Dendritic cell treated with granulocyte-macrophage colony-stimulating factor and Interleukin-4, amounts not matched to agents 40 ng/mL and 50 ng/mL, for 4 days (primary cell): ENCODE data around the gene RCOR1.
"Not testable (repeated sequence)": the region's sequence is repeated elsewhere in the genome, so short reads cannot be mapped to it uniquely, and the experiment has no call there.

Source experiments
- H3K27ac Mint-ChIP-seq: one replicate; pipeline ENCODE4 v1.8.0; 2022; ENCODE audit warnings: mild to moderate bottlenecking, mixed read lengths
- H3K27me3 Mint-ChIP-seq: one replicate; pipeline ENCODE4 v1.8.0; 2022; ENCODE audit warnings: mild to moderate bottlenecking, mixed read lengths
- H3K36me3 Mint-ChIP-seq: one replicate; pipeline ENCODE4 v1.8.0; 2022; ENCODE audit warnings: low read depth, mixed read lengths
- H3K4me1 Mint-ChIP-seq: one replicate; pipeline ENCODE4 v1.8.0; 2022; ENCODE audit warnings: low read depth, mixed read lengths
- H3K4me3 Mint-ChIP-seq: one replicate; pipeline ENCODE4 v1.8.0; 2022; ENCODE audit warnings: mild to moderate bottlenecking, moderate library complexity, mixed read lengths
- H3K9me3 Mint-ChIP-seq: one replicate; pipeline ENCODE4 v1.8.0; 2022; ENCODE audit warnings: mixed read lengths
- intact Hi-C: fragments of 100-400 bp; cut with micrococcal nuclease; formaldehyde crosslinking; loops from one replicate; pipeline ENCODE4 v1.15.0; 2022

RCOR1 gene

DNA sequence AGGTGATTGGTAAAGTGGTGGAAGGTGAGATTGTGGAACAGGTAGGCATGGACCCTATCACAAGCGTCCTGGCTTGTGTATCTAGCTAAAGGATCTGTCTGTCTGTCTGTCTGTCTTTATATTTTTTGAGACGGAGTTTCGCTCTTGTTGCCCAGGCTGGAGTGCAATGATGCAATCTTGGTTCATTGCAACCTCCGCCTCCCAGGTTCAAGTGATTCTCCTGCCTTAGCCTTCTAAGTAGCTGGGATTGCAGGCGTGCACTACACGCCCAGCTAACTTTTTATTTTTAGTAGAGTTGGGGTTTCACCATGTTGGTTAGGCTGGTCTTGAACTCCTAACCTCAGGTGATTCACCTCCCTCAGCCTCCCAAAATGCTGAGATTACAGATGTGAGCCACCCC lies 26.6 kb downstream of the RCOR1 start:
- intact Hi-C loops, H3K9me3 Mint-ChIP-seq, H3K27me3 Mint-ChIP-seq, H3K27ac Mint-ChIP-seq, H3K4me3 Mint-ChIP-seq: not testable (repeated sequence)
- Mint-ChIP-seq H3K36me3 (peaks cover 11% of the 10 kb centered on the region), H3K4me1 (peaks cover 69% of the 10 kb centered on the region)

DNA sequence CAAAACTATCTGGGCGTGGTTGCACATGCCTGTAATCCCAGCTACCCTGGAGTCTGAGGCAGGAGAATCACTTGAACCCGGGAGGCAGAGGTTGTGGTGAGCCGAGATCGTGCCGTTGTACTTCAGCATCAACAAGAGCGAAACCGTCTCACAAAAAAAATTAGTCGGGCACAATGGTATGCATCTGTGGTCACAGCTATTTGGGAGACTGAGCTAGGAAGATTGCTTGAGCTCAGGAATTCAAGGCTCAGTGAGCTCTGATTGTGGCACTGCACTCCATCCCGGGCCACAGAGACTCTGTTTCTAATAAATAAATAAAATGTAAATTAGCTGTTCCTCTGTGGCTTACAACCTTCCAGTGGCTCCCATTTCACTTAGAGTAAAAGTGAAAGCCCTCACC lies 28.0 kb downstream of the RCOR1 start:
- intact Hi-C loops: no loop called here
- H3K4me1 Mint-ChIP-seq: peaks cover 75% of the 10 kb centered on the region

DNA sequence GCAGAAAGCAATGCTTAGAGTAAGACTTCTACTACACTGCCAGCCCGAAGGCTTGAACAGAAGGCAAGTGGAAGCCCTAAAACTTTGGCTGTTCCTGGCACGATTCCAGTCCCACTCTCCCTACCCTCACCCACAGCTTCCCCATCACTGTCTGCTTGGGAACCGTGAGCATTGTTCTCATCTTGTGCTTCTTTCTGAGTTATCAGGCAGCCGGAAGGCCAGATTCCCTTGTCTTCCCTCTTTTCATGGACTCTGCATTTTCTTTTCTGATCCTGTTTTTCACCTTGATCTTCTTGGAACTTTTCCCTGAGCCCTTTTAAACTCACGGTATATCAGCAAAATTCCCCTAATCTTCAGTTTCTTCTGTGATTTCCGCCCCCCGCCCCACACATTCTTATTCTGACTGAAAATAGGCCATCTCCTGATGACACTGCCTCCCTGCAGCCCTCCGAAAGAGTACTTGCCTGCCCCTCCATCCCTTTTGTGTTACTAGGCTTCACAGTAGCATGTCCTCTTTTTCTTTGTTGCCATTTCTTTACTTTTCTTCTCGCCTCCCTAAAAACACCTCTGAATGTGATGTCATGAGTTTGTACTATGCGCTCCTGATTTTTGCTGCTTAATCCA lies 29.9 kb downstream of the RCOR1 start:
- intact Hi-C loops: no loop called here
- peak overlapping the region; percentile 58 for H3K27ac Mint-ChIP-seq
- H3K4me1 Mint-ChIP-seq: peaks cover 79% of the 10 kb centered on the region
- peaks cover 12% of the 10 kb centered on the region for H3K36me3 Mint-ChIP-seq
- H3K4me3 Mint-ChIP-seq: peak overlapping the region; percentile 11
- no peaks in the 10 kb centered on the region for H3K27me3 Mint-ChIP-seq
- no peaks in the 10 kb centered on the region for H3K9me3 Mint-ChIP-seq

More for the DNA sequence above, 28.0 kb downstream of the RCOR1 start:
- Mint-ChIP-seq H3K4me3 (no peak overlapping the region), H3K27me3 (no peaks in the 10 kb centered on the region), H3K27ac (no peak overlapping the region), H3K36me3 (peaks cover 11% of the 10 kb centered on the region), H3K9me3 (no peaks in the 10 kb centered on the region)

DNA sequence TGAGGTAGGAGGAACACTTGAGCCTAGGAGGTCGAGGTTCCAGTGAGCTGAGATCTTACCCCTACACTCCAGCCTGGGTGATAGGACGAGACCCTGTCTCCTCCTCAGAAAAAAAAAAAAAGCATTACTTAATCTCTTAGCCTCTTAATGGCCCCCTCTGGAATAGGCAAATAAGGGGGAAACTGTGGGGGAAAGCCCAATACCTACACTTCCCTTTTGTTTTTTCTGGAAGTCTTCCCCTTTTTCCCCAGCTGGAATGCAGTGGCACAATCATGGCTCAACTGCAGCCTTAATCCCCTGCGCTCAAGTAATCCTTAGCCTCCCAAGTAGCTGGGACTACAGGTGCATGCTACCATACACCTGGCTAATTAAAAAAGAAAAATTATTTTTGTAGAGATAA lies 32.2 kb downstream of the RCOR1 start:
- H3K27ac Mint-ChIP-seq: no peak overlapping the region
- intact Hi-C loops: loop anchor here (5.0 kb wide), 1 partner anchor 32 kb away; the partner anchor contains the start of gene RCOR1
- H3K9me3 Mint-ChIP-seq: no peaks in the 10 kb centered on the region
- peaks cover 84% of the 10 kb centered on the region for H3K4me1 Mint-ChIP-seq
- H3K36me3 Mint-ChIP-seq: peaks cover 24% of the 10 kb centered on the region
- no peak overlapping the region for H3K4me3 Mint-ChIP-seq
- H3K27me3 Mint-ChIP-seq: no peaks in the 10 kb centered on the region

DNA sequence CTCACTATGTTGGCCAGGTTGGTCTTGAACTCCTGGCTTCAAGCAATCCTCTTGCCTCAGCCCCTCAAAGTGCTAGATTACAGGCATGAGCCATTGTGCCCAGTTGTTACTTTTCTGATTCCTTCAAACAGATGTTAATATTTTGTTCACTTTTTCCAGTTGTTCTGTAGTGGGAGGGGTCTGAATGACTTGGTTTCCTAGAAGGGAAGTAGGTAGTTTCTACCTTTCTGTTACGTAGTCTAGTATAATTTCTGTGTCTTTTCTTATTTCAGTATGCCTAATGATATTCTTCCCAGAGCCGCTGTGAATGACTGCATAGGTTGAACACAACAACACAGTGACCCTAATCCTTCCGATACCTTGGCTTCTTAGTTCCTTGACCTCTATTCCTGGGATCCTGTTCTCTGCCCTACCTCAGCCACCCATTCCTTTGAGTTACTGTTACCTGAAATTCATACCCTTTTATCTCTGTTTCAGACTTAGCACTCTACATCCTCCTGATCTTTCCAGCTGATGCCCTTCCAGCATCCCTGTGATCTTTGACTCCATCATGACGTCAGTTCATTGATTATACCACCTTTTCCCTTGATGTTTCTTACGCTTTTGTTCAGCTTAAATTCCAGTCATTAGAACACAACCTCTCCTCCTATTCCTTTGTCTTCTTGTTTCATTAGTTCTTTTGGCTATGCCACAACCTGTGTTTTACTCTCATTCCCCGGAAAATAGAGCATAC lies 33.3 kb downstream of the RCOR1 start:
- intact Hi-C loops: loop anchor here (5.0 kb wide), 1 partner anchor 33 kb away; the partner anchor contains the start of gene RCOR1
- Mint-ChIP-seq H3K4me1 (peaks cover 84% of the 10 kb centered on the region), H3K4me3 (no peak overlapping the region), H3K36me3 (peaks cover 25% of the 10 kb centered on the region), H3K27me3 (no peaks in the 10 kb centered on the region), H3K27ac (peak overlapping the region; percentile 4), H3K9me3 (no peaks in the 10 kb centered on the region)

DNA sequence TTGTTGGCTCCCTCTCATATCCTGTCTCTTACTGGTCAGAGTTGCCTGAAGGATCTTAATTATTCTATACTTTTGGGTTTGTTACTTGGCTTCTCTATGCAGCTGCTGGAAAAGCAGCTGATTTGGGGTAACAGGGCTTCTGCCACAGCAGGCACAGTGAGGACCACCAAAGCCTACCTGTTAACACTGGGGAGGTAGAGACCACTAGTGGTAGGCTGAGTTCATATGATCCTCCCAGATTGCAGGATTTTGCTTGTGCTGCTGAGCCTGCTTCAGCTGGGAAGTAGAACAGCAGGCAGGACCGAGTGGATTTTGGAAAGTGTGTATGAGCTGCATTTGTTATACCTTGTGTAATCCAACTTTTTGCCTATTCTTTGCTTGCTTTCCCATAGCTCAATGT lies 34.1 kb downstream of the RCOR1 start:
- no peaks in the 10 kb centered on the region for H3K9me3 Mint-ChIP-seq
- H3K27me3 Mint-ChIP-seq: no peaks in the 10 kb centered on the region
- intact Hi-C loops: loop anchor here (5.0 kb wide), 1 partner anchor 34 kb away; the partner anchor contains the start of gene RCOR1
- H3K4me1 Mint-ChIP-seq: peaks cover 82% of the 10 kb centered on the region
- H3K4me3 Mint-ChIP-seq: no peak overlapping the region
- peaks cover 30% of the 10 kb centered on the region for H3K36me3 Mint-ChIP-seq
- no peak overlapping the region for H3K27ac Mint-ChIP-seq

DNA sequence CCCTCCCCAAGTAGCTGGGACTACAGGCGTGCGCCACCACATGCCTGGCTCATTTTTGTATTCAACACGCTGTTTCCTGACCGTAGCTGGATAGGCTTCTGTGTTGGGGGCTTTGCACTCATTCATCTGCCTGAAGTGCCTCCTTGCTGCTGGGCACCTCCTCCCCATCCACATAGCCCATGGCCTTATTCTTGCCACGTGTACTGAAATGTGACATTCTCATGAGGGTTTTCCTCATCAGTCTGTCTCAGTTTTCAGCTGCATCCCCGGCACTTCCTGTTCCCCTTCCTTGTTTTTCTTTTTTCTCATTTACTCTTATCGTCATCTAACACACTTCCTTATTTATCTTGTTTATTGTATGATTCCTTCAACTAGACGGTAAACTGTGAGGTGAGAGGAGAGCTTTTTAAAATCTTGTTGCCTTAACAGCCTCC lies 36.6 kb downstream of the RCOR1 start:
- peak overlapping the region; percentile 62 for H3K27ac Mint-ChIP-seq

DNA sequence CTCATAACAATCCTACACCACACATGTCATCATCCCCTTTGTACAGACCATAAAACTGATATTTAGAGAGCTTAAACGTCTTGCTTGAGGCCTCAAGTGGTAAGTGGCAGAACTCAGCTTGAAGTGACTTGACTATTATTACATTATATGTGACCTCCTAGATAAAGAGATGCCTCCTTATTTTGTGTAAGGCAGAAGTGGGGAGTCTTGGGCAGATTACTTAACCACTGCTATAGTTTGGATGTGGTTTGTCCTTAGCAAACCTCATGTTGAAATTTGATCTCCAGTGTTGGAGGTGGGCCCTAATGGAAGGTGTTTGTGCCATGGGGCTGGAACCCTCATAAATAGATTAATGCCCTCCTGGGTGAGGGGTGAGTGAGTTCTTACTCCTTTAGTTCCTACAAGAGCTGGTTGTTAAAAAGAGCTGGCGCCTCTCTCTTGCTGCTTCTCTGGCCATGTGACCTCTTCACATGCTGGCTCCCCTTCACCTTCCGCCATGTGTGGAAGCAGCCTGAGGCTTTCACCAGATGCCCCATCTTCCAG lies 37.4 kb downstream of the RCOR1 start:
- intact Hi-C loops: loop anchor here (5.0 kb wide), 1 partner anchor 38 kb away; the partner anchor contains the start of gene RCOR1
- Mint-ChIP-seq H3K27me3 (no peaks in the 10 kb centered on the region), H3K27ac (no peak overlapping the region), H3K4me1 (peaks cover 65% of the 10 kb centered on the region), H3K36me3 (peaks cover 45% of the 10 kb centered on the region), H3K9me3 (no peaks in the 10 kb centered on the region), H3K4me3 (no peak overlapping the region)

More for the DNA sequence above, 36.6 kb downstream of the RCOR1 start:
- peaks cover 45% of the 10 kb centered on the region for H3K36me3 Mint-ChIP-seq
- H3K4me1 Mint-ChIP-seq: peaks cover 70% of the 10 kb centered on the region
- H3K27me3 Mint-ChIP-seq: no peaks in the 10 kb centered on the region
- H3K4me3 Mint-ChIP-seq: peak overlapping the region; percentile 24
- intact Hi-C loops: loop anchor here (5.0 kb wide), 1 partner anchor 37 kb away; the partner anchor contains the start of gene RCOR1
- H3K9me3 Mint-ChIP-seq: no peaks in the 10 kb centered on the region

DNA sequence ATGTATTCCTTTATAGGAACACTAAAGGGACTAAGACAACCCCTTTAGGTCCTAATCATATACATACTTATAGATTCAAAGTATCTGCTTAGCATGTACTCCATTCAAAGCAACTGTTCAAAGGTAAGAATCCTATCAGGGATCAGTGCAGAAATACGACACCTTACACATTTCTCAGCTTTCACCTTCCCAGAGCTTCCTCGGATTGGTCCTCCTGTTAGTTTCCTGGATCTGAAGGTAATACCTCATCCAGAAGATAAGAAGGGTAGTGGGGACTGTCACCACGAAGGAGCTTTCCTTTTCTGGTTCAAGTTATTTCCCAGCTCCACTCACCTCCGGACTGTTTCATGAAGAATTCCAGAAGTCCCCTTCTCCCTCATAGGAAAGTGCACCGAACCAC lies 38.0 kb downstream of the RCOR1 start:
- Mint-ChIP-seq H3K36me3 (peaks cover 45% of the 10 kb centered on the region), H3K27ac (no peak overlapping the region), H3K9me3 (no peaks in the 10 kb centered on the region), H3K4me3 (no peak overlapping the region), H3K4me1 (peaks cover 64% of the 10 kb centered on the region), H3K27me3 (no peaks in the 10 kb centered on the region)
- intact Hi-C loops: no loop called here

DNA sequence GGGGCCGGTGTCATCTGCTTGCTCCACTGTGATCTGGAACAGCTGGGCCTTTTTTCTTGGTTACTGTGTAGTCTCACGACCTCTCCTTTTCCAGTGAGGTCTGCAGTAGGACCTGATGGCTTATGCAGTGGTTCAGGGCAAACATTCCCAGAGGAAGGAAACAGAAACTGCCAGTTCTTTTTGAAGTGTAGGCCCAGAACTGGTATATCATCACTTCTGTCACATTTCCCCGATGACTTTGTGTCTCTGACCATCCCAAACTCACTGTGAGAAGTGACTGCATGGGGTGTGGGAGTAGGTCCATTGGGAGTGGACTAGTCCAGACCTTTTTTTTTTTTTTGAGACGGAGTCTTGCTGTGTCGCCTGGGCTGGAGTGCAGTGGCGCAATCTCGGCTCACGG lies 38.4 kb downstream of the RCOR1 start:
- peaks cover 60% of the 10 kb centered on the region for H3K4me1 Mint-ChIP-seq
- no peak overlapping the region for H3K27ac Mint-ChIP-seq
- intact Hi-C loops: no loop called here
- H3K4me3 Mint-ChIP-seq: no peak overlapping the region
- H3K9me3 Mint-ChIP-seq: no peaks in the 10 kb centered on the region
- no peaks in the 10 kb centered on the region for H3K27me3 Mint-ChIP-seq
- H3K36me3 Mint-ChIP-seq: peaks cover 42% of the 10 kb centered on the region

DNA sequence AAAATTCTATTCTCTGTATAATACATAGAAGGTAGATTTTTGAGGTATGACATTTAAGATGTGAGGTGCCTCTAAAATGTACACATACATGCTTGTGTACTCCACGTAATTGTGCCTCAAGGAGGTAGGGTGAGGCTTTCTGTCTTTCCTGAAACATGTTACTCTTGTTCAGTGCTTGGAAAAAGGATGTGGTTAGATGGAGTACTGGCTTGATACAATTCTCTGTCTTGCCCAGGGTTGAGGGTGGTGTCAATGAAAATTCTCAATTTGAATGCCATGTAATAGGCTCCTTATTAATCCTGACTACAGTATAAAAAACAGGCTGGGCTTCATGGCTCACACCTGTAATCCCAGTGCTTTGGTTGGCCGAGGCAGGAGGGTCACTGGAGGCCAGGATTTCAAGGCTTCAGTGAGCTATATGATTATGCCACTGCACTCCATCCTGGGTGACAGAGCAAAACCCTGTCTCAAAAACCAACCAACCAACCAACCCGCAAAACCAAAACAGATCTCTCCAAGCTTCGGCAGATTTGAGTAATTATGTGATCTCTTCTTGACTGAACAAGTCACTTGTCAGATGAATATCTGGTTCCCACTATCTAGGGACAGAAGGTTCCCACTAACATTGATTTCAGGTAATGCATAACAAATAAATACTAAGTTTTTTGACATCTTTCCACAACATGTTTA lies 41.6 kb downstream of the RCOR1 start:
- Mint-ChIP-seq H3K36me3 (peaks cover 30% of the 10 kb centered on the region), H3K27me3 (no peaks in the 10 kb centered on the region), H3K4me1 (peaks cover 41% of the 10 kb centered on the region), H3K9me3 (no peaks in the 10 kb centered on the region), H3K27ac (no peak overlapping the region), H3K4me3 (no peak overlapping the region)
- intact Hi-C loops: no loop called here

DNA sequence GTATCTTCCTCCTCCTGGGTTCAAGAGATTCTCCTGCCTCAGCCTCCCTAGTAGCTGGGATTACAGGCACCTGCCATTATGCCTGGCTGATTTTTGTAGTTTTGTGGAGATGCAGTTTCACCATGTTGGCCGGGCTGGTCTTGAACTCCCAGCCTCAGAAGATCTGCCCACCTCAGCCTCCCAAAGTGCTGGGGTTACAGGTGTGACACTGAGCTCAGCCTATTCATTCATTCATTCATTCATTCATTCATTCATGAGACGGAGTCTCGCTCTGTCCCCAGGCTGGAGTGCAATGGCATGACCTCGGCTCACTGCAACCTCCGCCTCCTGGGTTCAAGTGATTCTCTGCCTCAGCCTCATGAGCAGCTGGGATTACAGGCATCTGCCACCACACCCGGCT lies 47.2 kb downstream of the RCOR1 start:
- H3K27ac Mint-ChIP-seq, intact Hi-C loops, H3K4me3 Mint-ChIP-seq, H3K9me3 Mint-ChIP-seq, H3K27me3 Mint-ChIP-seq: not testable (repeated sequence)
- Mint-ChIP-seq H3K4me1 (peaks cover 63% of the 10 kb centered on the region), H3K36me3 (peaks cover 12% of the 10 kb centered on the region)

DNA sequence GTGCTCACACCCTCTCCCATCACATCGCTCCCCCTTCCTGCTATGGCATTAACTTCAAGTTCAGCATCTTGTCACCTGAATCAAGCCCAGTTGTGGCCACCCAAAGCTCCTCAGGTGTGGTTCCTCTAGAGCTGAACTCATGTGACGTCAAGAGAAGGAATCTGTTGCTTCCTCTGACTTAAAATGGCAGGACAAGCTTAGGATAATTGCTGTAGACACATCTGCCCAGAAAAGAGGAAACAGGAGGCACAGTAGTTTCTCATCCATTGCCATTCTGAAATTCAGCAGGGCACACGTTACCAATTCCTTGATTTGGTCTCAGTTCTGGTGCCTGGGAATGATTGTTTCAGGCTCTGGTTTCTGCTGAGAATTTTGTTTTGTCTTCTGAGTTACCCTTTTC lies 52.1 kb downstream of the RCOR1 start:
- Mint-ChIP-seq H3K36me3 (peaks cover 11% of the 10 kb centered on the region), H3K9me3 (no peaks in the 10 kb centered on the region), H3K27me3 (no peaks in the 10 kb centered on the region), H3K4me3 (no peak overlapping the region), H3K4me1 (peaks cover 86% of the 10 kb centered on the region), H3K27ac (peak overlapping the region; percentile 61)
- intact Hi-C loops: no loop called here
